ENCODE data around the gene RHBDL1.
A peak's percentile ranks its signal among the peaks of the same experiment; 100 is the strongest.
"Not testable (repeated sequence)": the region's sequence is repeated elsewhere in the genome, so short reads cannot be mapped to it uniquely, and the experiment has no call there.

The RHBDL1 gene

DNA sequence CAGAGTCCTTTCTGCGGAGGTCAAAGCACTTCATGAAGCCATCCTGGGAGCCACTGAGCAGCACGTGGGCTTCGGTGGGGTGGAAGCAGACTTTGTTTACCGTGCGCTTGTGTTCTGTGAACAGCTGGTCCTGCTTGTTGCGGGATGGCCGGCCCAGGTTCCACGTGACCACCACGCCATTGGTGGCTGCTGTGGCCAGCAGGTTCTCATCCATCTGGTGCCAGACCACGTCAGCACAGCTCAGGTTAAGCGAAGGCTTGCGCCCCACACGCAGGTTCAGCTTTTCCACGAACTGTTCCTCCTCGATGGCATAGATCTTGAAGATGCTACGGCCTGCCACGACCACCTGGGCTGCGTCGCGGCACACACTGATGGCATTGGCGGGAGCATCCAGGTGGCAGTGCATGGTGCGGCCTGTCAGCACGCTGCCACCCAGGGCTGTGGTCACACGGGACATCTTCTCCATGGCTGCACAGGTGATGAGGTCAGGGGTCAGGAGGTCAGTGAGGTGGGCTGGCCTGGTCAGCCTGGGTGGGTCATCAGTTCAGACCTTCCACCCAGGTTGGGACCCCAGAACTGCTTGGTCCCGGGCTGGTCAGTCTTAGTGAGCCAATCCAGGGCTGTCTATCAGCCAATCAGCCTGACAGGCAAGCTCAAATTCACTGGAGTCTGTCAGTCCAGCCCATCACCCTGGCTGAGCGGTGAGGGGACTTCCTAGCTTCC lies 13.9 kb downstream of the RHBDL1 start:
- no peak for DNase-seq (ENCODE audit: low read depth, low spot score)
- Histone ChIP-seq H3K4me3 (ENCODE audit: low read length) (peak overlapping the region; percentile 85; the same call in 1 of the 2 replicates), H3K4me1 (ENCODE audit: control insufficient read depth, insufficient read depth, low read length) (peaks cover 8% of the 10 kb centered on the region), H3K36me3 (ENCODE audit: control insufficient read depth, insufficient read depth, low read length) (peaks cover 17% of the 10 kb centered on the region), H3K27ac (ENCODE audit: low read length) (no peak overlapping the region), H3K27me3 (ENCODE audit: control insufficient read depth, insufficient read depth, low read length) (no peaks in the 10 kb centered on the region), H3K9me3 (ENCODE audit: control insufficient read depth, insufficient read depth, low read length) (no peaks in the 10 kb centered on the region)
- no CpG with 5 or more reads among the region's 26 CpGs for WGBS (ENCODE audit: insufficient coverage, insufficient read length)

DNA sequence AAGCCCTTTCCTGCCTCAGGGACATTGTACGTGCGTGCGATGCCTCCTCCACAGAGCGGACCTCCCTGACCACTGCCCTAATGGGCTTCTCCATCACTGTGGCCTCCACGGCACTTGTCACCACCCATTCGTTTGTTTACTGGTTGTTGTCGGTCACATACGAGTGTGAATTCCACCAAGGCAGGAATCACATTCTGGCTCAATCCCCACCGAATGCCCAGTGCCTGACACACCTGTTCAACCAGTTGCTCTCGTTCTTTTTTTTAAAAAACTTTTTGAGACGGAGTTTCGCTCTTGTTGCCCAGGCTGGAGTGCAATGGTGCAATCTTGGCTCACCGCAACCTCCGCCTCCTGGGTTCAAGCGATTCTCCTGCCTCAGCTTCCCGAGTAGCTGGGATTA lies 15.8 kb downstream of the RHBDL1 start:
- not testable (repeated sequence) for DNase-seq (ENCODE audit: low read depth, low spot score); H3K27ac ChIP-seq (ENCODE audit: low read length); H3K4me3 ChIP-seq (ENCODE audit: low read length); H3K27me3 ChIP-seq (ENCODE audit: control insufficient read depth, insufficient read depth, low read length); H3K9me3 ChIP-seq (ENCODE audit: control insufficient read depth, insufficient read depth, low read length)
- WGBS (ENCODE audit: insufficient coverage, insufficient read length) = no CpG with 5 or more reads among the region's 16 CpGs
- Histone ChIP-seq H3K4me1 (ENCODE audit: control insufficient read depth, insufficient read depth, low read length) (peaks cover 11% of the 10 kb centered on the region), H3K36me3 (ENCODE audit: control insufficient read depth, insufficient read depth, low read length) (peaks cover 13% of the 10 kb centered on the region)

DNA sequence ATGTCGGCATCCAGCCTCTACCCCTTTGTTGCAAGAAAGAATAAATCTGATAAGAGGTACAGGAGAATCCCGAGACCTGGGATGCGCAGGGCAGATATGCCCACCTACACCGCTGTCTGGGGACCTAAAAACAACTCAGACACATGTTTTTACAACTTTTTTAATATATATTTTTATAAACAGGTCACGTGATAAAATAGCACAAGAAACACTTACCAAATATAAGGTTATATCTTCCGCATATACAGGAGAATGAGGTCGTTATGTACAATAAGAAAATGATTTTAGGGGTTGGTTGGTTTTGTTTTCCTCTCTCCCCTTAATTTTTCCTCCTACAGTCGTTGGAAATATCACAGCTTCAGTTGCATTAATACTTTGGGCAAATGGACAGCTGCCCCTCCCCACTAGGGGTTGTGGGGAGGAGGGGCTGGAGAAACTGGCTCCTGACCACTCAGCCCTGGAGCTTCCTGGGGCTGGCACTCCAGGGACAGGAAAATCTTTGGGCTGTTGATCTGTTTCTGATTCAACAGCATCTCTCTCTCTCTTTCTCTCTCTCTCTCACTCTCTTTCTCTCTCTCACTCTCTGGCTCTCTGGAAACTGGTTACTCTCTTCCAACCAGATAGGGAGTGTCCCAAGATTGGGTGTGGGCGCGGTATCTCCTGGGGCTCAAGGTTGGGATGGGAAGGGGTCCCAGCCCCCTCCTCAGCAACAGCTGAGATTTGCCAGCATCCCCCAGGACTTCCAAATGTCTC lies 17.1 kb downstream of the RHBDL1 start:
- DNase-seq (ENCODE audit: low read depth, low spot score) = no peak
- Histone ChIP-seq H3K9me3 (ENCODE audit: control insufficient read depth, insufficient read depth, low read length) (no peaks in the 10 kb centered on the region), H3K4me1 (ENCODE audit: control insufficient read depth, insufficient read depth, low read length) (peaks cover 11% of the 10 kb centered on the region), H3K27ac (ENCODE audit: low read length) (no peak overlapping the region), H3K27me3 (ENCODE audit: control insufficient read depth, insufficient read depth, low read length) (peaks cover 2% of the 10 kb centered on the region; the same call in 1 of the 2 replicates), H3K4me3 (ENCODE audit: low read length) (no peak overlapping the region), H3K36me3 (ENCODE audit: control insufficient read depth, insufficient read depth, low read length) (peaks cover 5% of the 10 kb centered on the region; the same call in 1 of the 2 replicates)
- no CpG with 5 or more reads among the region's 10 CpGs for WGBS (ENCODE audit: insufficient coverage, insufficient read length)

DNA sequence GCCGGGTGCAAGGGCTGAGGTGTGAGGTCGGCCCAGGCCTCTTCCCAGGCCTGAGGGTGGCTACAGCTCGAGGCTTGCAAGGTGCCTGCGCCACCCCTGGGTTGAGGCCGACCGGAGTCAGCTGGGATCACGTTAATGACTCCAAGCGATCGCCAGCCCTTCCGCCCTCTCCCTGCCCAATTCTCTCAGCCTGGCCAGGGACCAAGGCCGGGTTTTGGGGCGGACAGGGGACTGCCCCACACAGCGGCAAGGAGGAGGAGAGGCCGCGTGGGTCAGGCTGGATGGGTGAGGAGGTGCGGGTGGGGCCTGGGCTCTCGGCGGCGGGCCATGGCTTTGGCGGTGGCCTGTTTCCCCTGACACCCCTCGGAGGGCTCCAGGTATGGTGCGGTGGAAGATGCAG lies 17.9 kb downstream of the RHBDL1 start:
- peaks cover 5% of the 10 kb centered on the region; the same call in 1 of the 2 replicates for H3K36me3 ChIP-seq (ENCODE audit: control insufficient read depth, insufficient read depth, low read length)
- peaks cover 2% of the 10 kb centered on the region; the same call in 1 of the 2 replicates for H3K27me3 ChIP-seq (ENCODE audit: control insufficient read depth, insufficient read depth, low read length)
- H3K4me1 ChIP-seq (ENCODE audit: control insufficient read depth, insufficient read depth, low read length) = peaks cover 11% of the 10 kb centered on the region
- WGBS (ENCODE audit: insufficient coverage, insufficient read length) = no CpG with 5 or more reads among the region's 22 CpGs
- H3K9me3 ChIP-seq (ENCODE audit: control insufficient read depth, insufficient read depth, low read length) = no peaks in the 10 kb centered on the region
- H3K4me3 ChIP-seq (ENCODE audit: low read length) = peak overlapping the region; percentile 48; the same call in 1 of the 2 replicates
- no peak overlapping the region for H3K27ac ChIP-seq (ENCODE audit: low read length)
- no peak for DNase-seq (ENCODE audit: low read depth, low spot score)

DNA sequence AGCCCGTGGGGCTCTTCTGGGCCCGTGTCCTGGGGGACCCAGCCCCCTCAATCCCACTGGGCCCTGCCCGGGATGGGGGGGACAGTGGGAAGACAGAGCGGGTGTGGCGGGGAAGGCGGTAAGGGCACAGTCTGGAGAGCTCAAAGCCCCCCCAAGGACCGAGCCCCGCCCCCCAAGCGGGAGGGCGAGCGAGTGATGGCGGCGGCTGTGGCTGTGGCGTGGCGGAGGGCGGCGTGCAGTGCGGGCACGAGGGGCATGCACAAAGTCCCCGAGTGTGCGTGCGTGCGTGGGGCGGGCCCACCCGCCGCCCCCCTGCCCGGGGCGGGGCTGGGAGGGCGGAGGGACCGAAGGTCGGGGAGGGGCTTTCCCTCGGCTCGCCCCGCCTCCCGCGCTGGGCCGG lies 18.3 kb downstream of the RHBDL1 start:
- peak overlapping the region; percentile 48; the same call in 1 of the 2 replicates for H3K4me3 ChIP-seq (ENCODE audit: low read length)
- H3K36me3 ChIP-seq (ENCODE audit: control insufficient read depth, insufficient read depth, low read length) = peaks cover 5% of the 10 kb centered on the region; the same call in 1 of the 2 replicates
- H3K27ac ChIP-seq (ENCODE audit: low read length) = no peak overlapping the region
- WGBS (ENCODE audit: insufficient coverage, insufficient read length) = no CpG with 5 or more reads among the region's 37 CpGs
- H3K9me3 ChIP-seq (ENCODE audit: control insufficient read depth, insufficient read depth, low read length) = no peaks in the 10 kb centered on the region
- H3K4me1 ChIP-seq (ENCODE audit: control insufficient read depth, insufficient read depth, low read length) = peaks cover 11% of the 10 kb centered on the region
- no peak for DNase-seq (ENCODE audit: low read depth, low spot score)
- peaks cover 2% of the 10 kb centered on the region; the same call in 1 of the 2 replicates for H3K27me3 ChIP-seq (ENCODE audit: control insufficient read depth, insufficient read depth, low read length)

- H3K27me3 ChIP-seq (ENCODE audit: control insufficient read depth, insufficient read depth, low read length) = peaks cover 4% of the 10 kb centered on the region; the same call in 1 of the 2 replicates
Measured at GRCh38 chr16:694187-694862, 18.9 kb downstream of the RHBDL1 start.

DNA sequence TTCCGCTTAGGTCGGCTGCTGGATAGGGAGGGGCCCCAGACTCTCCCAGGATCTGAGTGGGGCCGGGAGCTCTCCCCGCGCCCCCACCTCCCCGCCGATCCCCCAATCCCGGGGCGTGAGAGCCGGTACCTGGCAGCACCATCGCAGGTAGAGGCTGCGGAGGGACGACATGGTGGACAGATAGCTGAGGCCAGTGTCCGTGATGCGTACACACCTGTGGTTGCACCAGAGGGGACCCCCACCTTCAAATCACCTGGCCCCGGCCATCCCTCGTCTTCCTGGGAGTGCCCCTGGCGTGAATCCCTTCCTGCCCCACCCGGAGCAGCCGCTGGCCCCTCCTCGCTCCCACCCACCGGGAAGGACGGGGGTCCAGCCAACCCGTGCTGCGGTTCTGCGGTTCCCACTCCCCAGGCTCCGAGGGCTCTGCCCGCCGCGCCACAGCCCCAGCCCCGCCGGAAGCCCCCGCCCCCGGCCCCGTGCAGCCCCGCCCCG lies 19.4 kb downstream of the RHBDL1 start:
- no peaks in the 10 kb centered on the region; the same call in 1 of the 2 replicates for H3K36me3 ChIP-seq (ENCODE audit: control insufficient read depth, insufficient read depth, low read length)
- peaks cover 6% of the 10 kb centered on the region; the same call in 1 of the 2 replicates for H3K27me3 ChIP-seq (ENCODE audit: control insufficient read depth, insufficient read depth, low read length)
- peaks cover 6% of the 10 kb centered on the region for H3K4me1 ChIP-seq (ENCODE audit: control insufficient read depth, insufficient read depth, low read length)
- H3K9me3 ChIP-seq (ENCODE audit: control insufficient read depth, insufficient read depth, low read length) = no peaks in the 10 kb centered on the region
- WGBS (ENCODE audit: insufficient coverage, insufficient read length) = no CpG with 5 or more reads among the region's 37 CpGs
- H3K27ac ChIP-seq (ENCODE audit: low read length) = no peak overlapping the region
- DNase-seq (ENCODE audit: low read depth, low spot score) = no peak
- peak overlapping the region; percentile 48; the same call in 1 of the 2 replicates for H3K4me3 ChIP-seq (ENCODE audit: low read length)

More at GRCh38 chr16:694187-694862, 18.9 kb downstream of the RHBDL1 start:
- peak overlapping the region; percentile 48 for H3K4me3 ChIP-seq (ENCODE audit: low read length)
- WGBS (ENCODE audit: insufficient coverage, insufficient read length) = no CpG with 5 or more reads among the region's 64 CpGs
- no peak overlapping the region for H3K27ac ChIP-seq (ENCODE audit: low read length)
- H3K9me3 ChIP-seq (ENCODE audit: control insufficient read depth, insufficient read depth, low read length) = no peaks in the 10 kb centered on the region
- H3K36me3 ChIP-seq (ENCODE audit: control insufficient read depth, insufficient read depth, low read length) = peaks cover under 1% of the 10 kb centered on the region; the same call in 1 of the 2 replicates
- peaks cover 10% of the 10 kb centered on the region for H3K4me1 ChIP-seq (ENCODE audit: control insufficient read depth, insufficient read depth, low read length)
- DNase-seq (ENCODE audit: low read depth, low spot score) = no peak

- no peak overlapping the region for H3K27ac ChIP-seq (ENCODE audit: low read length)
- no peaks in the 10 kb centered on the region; the same call in 1 of the 2 replicates for H3K36me3 ChIP-seq (ENCODE audit: control insufficient read depth, insufficient read depth, low read length)
- WGBS (ENCODE audit: insufficient coverage, insufficient read length) = no CpG with 5 or more reads among the region's 71 CpGs
- H3K4me3 ChIP-seq (ENCODE audit: low read length) = peak overlapping the region; percentile 43; the same call in 1 of the 2 replicates
- DNase-seq (ENCODE audit: low read depth, low spot score) = no peak
- H3K27me3 ChIP-seq (ENCODE audit: control insufficient read depth, insufficient read depth, low read length) = peaks cover 6% of the 10 kb centered on the region; the same call in 1 of the 2 replicates
- no peaks in the 10 kb centered on the region for H3K9me3 ChIP-seq (ENCODE audit: control insufficient read depth, insufficient read depth, low read length)
- H3K4me1 ChIP-seq (ENCODE audit: control insufficient read depth, insufficient read depth, low read length) = peaks cover 6% of the 10 kb centered on the region
Measured at GRCh38 chr16:695355-696089, 20.1 kb downstream of the RHBDL1 start.

- DNase-seq (ENCODE audit: low read depth, low spot score) = no peak
- Histone ChIP-seq H3K4me3 (ENCODE audit: low read length) (no peak overlapping the region), H3K27me3 (ENCODE audit: control insufficient read depth, insufficient read depth, low read length) (peaks cover 36% of the 10 kb centered on the region), H3K27ac (ENCODE audit: low read length) (no peak overlapping the region), H3K4me1 (ENCODE audit: control insufficient read depth, insufficient read depth, low read length) (peaks cover 3% of the 10 kb centered on the region), H3K36me3 (ENCODE audit: control insufficient read depth, insufficient read depth, low read length) (no peaks in the 10 kb centered on the region; the same call in 1 of the 2 replicates), H3K9me3 (ENCODE audit: control insufficient read depth, insufficient read depth, low read length) (no peaks in the 10 kb centered on the region)
- no CpG with 5 or more reads among the region's 19 CpGs for WGBS (ENCODE audit: insufficient coverage, insufficient read length)
Measured at GRCh38 chr16:698911-699671, 23.6 kb downstream of the RHBDL1 start.
